Testis (tissue), 3 donors: ENCODE results near the gene ORC5. TPM values are rescaled to one million over a fixed set of nuclear protein-coding genes. Genes with fewer than 3 reads are reported as not detected.

Experiments used
- DNase-seq: peaks from one replicate; pipeline ENCODE4 v3.0.0-alpha.2; 2019
- H3K27ac ChIP-seq, 2 donors: fragments of 200-600 bp; sonication (generic); one replicate each; pipeline ENCODE4 v1.5.1; 2019
- H3K27me3 ChIP-seq: fragments of 200-600 bp; sonication (generic); one replicate; pipeline ENCODE4 v1.5.1; 2019
- H3K36me3 ChIP-seq: fragments of 200-600 bp; sonication (generic); one replicate; pipeline ENCODE4 v1.5.1; 2017; ENCODE audit warnings: low read depth; ENCODE audit errors: missing control alignments
- H3K4me1 ChIP-seq: fragments of 200-600 bp; sonication (generic); one replicate; pipeline ENCODE4 v1.5.1; 2019
- H3K4me3 ChIP-seq, 2 donors: fragments of 200-600 bp; sonication (generic); one replicate each; pipeline ENCODE4 v1.5.1; 2017 to 2019
- H3K9me3 ChIP-seq: fragments of 200-600 bp; sonication (generic); one replicate; pipeline ENCODE4 v1.5.1; 2017
- POLR2A ChIP-seq: fragments of 450-650 bp; IDR thresholded peaks from one replicate; pipeline ENCODE4 v1.6.1; 2017; ENCODE audit warnings: antibody characterized with exemption, mild to moderate bottlenecking, moderate library complexity
- WGBS, 2 donors: methylation state at CpG; one replicate each; pipeline ENCODE4 v1.1.5; 2018; 5-methylcytosine and 5-hydroxymethylcytosine counted together
- intact Hi-C: fragments of 100-400 bp; cut with DNase I; formaldehyde crosslinking; loops from one replicate; pipeline ENCODE4 v1.15.1; 2023; ENCODE audit warnings: low total_unique reads
- polyA plus RNA-seq: library from polyadenylated mRNA; stranded (reverse); fragments of 350-450 nt; fragmentation: Illumina TruSeq; extraction: RNeasy Lipid Tissue Mini Kit (QIAGEN cat#74804); gene quantifications from one replicate; pipeline ENCODE4 v1.2.3, GENCODE V29; 2014; ENCODE audit warnings: low read depth, low replicate concordance; ENCODE audit not compliant: insufficient read depth
- total RNA-seq, 2 donors: library from RNA; depleted of rRNA; stranded (reverse); fragments of >200 nt; gene quantifications; one replicate each; pipeline ENCODE4 v1.2.3, GENCODE V29; 2016
- TF ChIP-seq, protein P1 (sequence below), 3 experiments: fragments of 450-650 bp in 2 of 3; fragments of 200-600 bp in 1 of 3; sonication (generic) in 1 of 3; IDR thresholded peaks; one replicate each; pipeline ENCODE4 v1.5.1; 2016 to 2019; ENCODE audit warnings: antibody characterized with exemption in 3 of 3, mild to moderate bottlenecking in 2 of 3, moderate library complexity in 1 of 3

Gene ORC5
- total and polyA plus RNA-seq, 3 donors from 2014 or later, result 36.5 to 107 (median 36.9) TPM

- Histone ChIP-seq H3K4me3 (peak overlapping the region; percentile 65 to 81), H3K36me3 (no peaks in the 10 kb centered on the region), H3K27ac (no peak overlapping the region), H3K4me1 (peaks cover 14% of the 10 kb centered on the region), H3K9me3 (no peaks in the 10 kb centered on the region), H3K27me3 (no peaks in the 10 kb centered on the region)
- DNase-seq, result no peak
- 19 to 28% methylated on average over 6 of the region's 6 CpGs for WGBS, 2 donors
- TF ChIP-seq, protein P1, sequence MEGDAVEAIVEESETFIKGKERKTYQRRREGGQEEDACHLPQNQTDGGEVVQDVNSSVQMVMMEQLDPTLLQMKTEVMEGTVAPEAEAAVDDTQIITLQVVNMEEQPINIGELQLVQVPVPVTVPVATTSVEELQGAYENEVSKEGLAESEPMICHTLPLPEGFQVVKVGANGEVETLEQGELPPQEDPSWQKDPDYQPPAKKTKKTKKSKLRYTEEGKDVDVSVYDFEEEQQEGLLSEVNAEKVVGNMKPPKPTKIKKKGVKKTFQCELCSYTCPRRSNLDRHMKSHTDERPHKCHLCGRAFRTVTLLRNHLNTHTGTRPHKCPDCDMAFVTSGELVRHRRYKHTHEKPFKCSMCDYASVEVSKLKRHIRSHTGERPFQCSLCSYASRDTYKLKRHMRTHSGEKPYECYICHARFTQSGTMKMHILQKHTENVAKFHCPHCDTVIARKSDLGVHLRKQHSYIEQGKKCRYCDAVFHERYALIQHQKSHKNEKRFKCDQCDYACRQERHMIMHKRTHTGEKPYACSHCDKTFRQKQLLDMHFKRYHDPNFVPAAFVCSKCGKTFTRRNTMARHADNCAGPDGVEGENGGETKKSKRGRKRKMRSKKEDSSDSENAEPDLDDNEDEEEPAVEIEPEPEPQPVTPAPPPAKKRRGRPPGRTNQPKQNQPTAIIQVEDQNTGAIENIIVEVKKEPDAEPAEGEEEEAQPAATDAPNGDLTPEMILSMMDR (IDR thresholded peaks at IDR 0.05), result no peak
- TF ChIP-seq POLR2A, result no peak
- intact Hi-C loops, result no loop called here
Measured at GRCh38 chr7:104206841-104207240, 972 bp downstream of the ORC5 start.

DNA sequence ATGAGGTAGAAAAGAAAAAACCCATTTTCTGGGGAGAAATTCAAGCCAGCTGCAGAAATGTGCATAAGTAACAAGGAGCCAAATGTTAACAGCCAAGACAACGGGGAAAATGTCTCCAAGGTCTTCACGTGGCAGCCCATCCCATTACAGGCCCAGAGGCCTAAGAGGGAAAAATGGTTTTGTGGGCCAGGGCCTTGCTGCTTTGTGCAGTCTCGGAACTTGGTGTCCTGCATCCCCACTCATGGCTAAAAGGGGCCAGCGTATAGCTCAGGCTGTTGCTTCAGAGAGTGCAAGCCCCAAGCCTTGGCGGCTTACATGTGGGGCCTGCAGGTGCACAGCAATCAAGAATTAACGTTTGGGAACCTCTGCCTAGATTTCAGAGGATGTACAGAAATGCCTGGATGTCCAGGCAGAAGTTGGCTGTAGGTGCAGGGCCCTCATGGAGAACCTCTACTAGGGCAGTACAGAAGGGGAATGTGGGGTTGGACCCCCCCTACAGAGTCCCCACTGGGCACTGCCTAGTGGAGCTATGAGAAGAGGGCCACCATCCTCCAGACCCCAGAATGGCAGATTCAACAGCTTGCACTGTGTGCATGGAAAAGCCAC is 9.0 kb downstream of the ORC5 start:
- H3K36me3 ChIP-seq, result no peaks in the 10 kb centered on the region
- no peak overlapping the region for H3K27ac ChIP-seq
- intact Hi-C loops, result no loop called here
- H3K4me3 ChIP-seq, result no peak overlapping the region
- 96 to 98% methylated on average over 6 of the region's 6 CpGs for WGBS, 2 donors
- H3K9me3 ChIP-seq, result no peaks in the 10 kb centered on the region
- no peaks in the 10 kb centered on the region for H3K4me1 ChIP-seq
- TF ChIP-seq, protein P1 (IDR thresholded peaks at IDR 0.05), result no peak
- no peak for TF ChIP-seq POLR2A
- no peaks in the 10 kb centered on the region for H3K27me3 ChIP-seq
- no peak for DNase-seq

DNA sequence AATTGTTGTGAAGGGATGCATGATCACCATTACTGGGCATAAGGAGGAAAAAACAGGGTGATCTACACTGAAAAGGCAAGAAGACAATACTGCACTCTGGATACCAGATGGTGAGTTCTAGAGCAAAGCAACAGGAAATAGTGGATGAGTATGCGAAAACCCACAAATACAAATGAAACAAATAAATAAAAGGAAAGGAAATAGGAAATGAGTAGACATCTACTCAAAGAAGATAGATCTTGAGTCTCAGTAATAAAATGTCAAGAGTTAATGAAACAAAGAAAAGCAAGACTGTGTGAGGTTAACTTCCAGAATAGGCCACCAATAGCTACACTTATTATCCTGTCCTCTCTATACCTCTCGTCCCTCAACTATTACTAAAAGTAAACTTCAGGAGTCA is 11.7 kb downstream of the ORC5 start:
- Histone ChIP-seq H3K27me3 (no peaks in the 10 kb centered on the region), H3K36me3 (no peaks in the 10 kb centered on the region)

GRCh38 chr7:104192434-104192833 is 15.4 kb downstream of the ORC5 start:
- intact Hi-C loops, result no loop called here
- Histone ChIP-seq H3K4me3 (no peak overlapping the region), H3K4me1 (no peaks in the 10 kb centered on the region), H3K27me3 (no peaks in the 10 kb centered on the region), H3K27ac (no peak overlapping the region), H3K36me3 (no peaks in the 10 kb centered on the region), H3K9me3 (no peaks in the 10 kb centered on the region)
- no peak for TF ChIP-seq POLR2A
- TF ChIP-seq, protein P1 (IDR thresholded peaks at IDR 0.05), result no peak
- WGBS, 2 donors, result 93 to 100% methylated on average over 1 of the region's 1 CpG
- no peak for DNase-seq

More for the DNA sequence above, 11.7 kb downstream of the ORC5 start:
- no peak for DNase-seq
- Histone ChIP-seq H3K27ac (no peak overlapping the region), H3K4me1 (no peaks in the 10 kb centered on the region), H3K9me3 (no peaks in the 10 kb centered on the region), H3K4me3 (no peak overlapping the region)
- 86 to 96% methylated on average over 2 of the region's 2 CpGs for WGBS, 2 donors
- TF ChIP-seq, protein P1 (IDR thresholded peaks at IDR 0.05), result no peak
- no peak for TF ChIP-seq POLR2A
- intact Hi-C loops, result no loop called here

- TF ChIP-seq POLR2A, result no peak
- TF ChIP-seq, protein P1 (IDR thresholded peaks at IDR 0.05), result no peak
- Histone ChIP-seq H3K27me3 (no peaks in the 10 kb centered on the region), H3K4me3 (no peak overlapping the region), H3K36me3 (no peaks in the 10 kb centered on the region), H3K4me1 (no peaks in the 10 kb centered on the region), H3K9me3 (no peaks in the 10 kb centered on the region), H3K27ac (no peak overlapping the region)
- intact Hi-C loops, result no loop called here
- DNase-seq, result no peak
- WGBS, 2 donors, result 32 to 53% methylated on average over 3 of the region's 3 CpGs
Measured at GRCh38 chr7:104185346-104185745, 22.5 kb downstream of the ORC5 start.
